ENCODE results near the gene RORB. TPM values are rescaled to one million over a fixed set of nuclear protein-coding genes. Genes with fewer than 3 reads are reported as not detected.

RORB gene
- total RNA-seq = under 0.01 TPM

- peak in 2 of 3 donors; percentile 50 to 52 for DNase-seq (ENCODE audit: low read depth in 2 of 3, low spot score in 2 of 3)
Measured at GRCh38 chr9:74496819-74497747, at the start of gene RORB. Gene RORB, plus strand, starts transcription at chr9:74497335. Its CDS starts 642 bp downstream, at chr9:74497977.

- DNase-seq (ENCODE audit: low read depth in 2 of 3, low spot score in 2 of 3) = no peak
Measured at GRCh38 chr9:74447451-74448193, 49.5 kb upstream of the RORB start.

GRCh38 chr9:74449060-74449459, 48.1 kb upstream of the RORB start:
- DNase-seq (ENCODE audit: low read depth in 2 of 3, low spot score in 2 of 3) = no peak

GRCh38 chr9:74458832-74459231, 38.3 kb upstream of the RORB start:
- DNase-seq (ENCODE audit: low read depth in 2 of 3, low spot score in 2 of 3) = no peak

- no peak for DNase-seq (ENCODE audit: low read depth in 2 of 3, low spot score in 2 of 3)
Measured at GRCh38 chr9:74463825-74464224, 33.3 kb upstream of the RORB start.

- DNase-seq (ENCODE audit: low read depth in 2 of 3, low spot score in 2 of 3) = no peak
Measured at GRCh38 chr9:74478606-74479005, 18.5 kb upstream of the RORB start.

GRCh38 chr9:74479711-74480110, 17.4 kb upstream of the RORB start:
- DNase-seq (ENCODE audit: low read depth in 2 of 3, low spot score in 2 of 3) = no peak

GRCh38 chr9:74487395-74487794, 9.7 kb upstream of the RORB start:
- no peak for DNase-seq (ENCODE audit: low read depth in 2 of 3, low spot score in 2 of 3)

- DNase-seq (ENCODE audit: low read depth in 2 of 3, low spot score in 2 of 3) = no peak
Measured at GRCh38 chr9:74493512-74493911, 3.6 kb upstream of the RORB start.

GRCh38 chr9:74494490-74494889, 2.6 kb upstream of the RORB start:
- no peak for DNase-seq (ENCODE audit: low read depth in 2 of 3, low spot score in 2 of 3)

- DNase-seq (ENCODE audit: low read depth in 2 of 3, low spot score in 2 of 3) = peak in 1 of 3 donors; percentile 13
Measured at GRCh38 chr9:74496406-74496805, 729 bp upstream of the RORB start.

- peak in 1 of 3 donors; percentile 26 for DNase-seq (ENCODE audit: low read depth in 2 of 3, low spot score in 2 of 3)
Measured at GRCh38 chr9:74497748-74498620, 849 bp downstream of the RORB start.

GRCh38 chr9:74498621-74499095, 1.5 kb downstream of the RORB start:
- DNase-seq (ENCODE audit: low read depth in 2 of 3, low spot score in 2 of 3) = no peak

GRCh38 chr9:74499111-74499601, 2.0 kb downstream of the RORB start:
- DNase-seq (ENCODE audit: low read depth in 2 of 3, low spot score in 2 of 3) = no peak

- no peak for DNase-seq (ENCODE audit: low read depth in 2 of 3, low spot score in 2 of 3)
Measured at GRCh38 chr9:74499770-74500583, 2.8 kb downstream of the RORB start.

- peak in 1 of 3 donors; percentile 18 for DNase-seq (ENCODE audit: low read depth in 2 of 3, low spot score in 2 of 3)
Measured at GRCh38 chr9:74500584-74500924, 3.4 kb downstream of the RORB start.

- no peak for DNase-seq (ENCODE audit: low read depth in 2 of 3, low spot score in 2 of 3)
Measured at GRCh38 chr9:74501570-74501969, 4.4 kb downstream of the RORB start.

GRCh38 chr9:74503219-74503618, 6.1 kb downstream of the RORB start:
- no peak for DNase-seq (ENCODE audit: low read depth in 2 of 3, low spot score in 2 of 3)

GRCh38 chr9:74503666-74504065, 6.5 kb downstream of the RORB start:
- no peak for DNase-seq (ENCODE audit: low read depth in 2 of 3, low spot score in 2 of 3)

GRCh38 chr9:74511333-74511732, 14.2 kb downstream of the RORB start:
- DNase-seq (ENCODE audit: low read depth in 2 of 3, low spot score in 2 of 3) = no peak

Measured in hematopoietic multipotent progenitor cell (in vitro differentiated cells).